Measurements from ENCODE around the gene TRPM8. TPM values are rescaled to one million over a fixed set of nuclear protein-coding genes. Genes with fewer than 3 reads are reported as not detected.

The TRPM8 gene
- total RNA-seq, 4 donors from 2014 or later: not detected

DNA sequence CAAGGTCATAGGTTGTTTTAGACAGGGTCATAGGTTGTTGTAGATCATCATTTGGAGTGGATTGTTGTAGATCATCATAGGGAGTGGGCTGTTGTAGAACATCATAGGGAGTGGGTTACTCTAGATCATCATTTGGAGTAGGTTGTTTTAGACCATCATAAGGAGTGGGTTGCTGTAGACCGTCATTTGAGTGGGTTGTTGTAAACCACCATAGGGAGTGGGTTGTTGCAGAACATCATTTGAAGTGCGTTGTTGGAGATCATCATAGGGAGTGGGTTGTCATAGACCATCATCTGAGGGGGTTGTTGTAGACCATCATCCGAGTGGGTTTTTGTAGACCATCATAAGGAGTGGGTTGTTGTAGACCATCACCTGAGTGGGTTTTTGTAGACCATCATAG, 9.5 kb upstream of the TRPM8 start:
- Histone ChIP-seq H3K4me3 (no peak overlapping the region), H3K36me3 (no peaks in the 10 kb centered on the region), H3K27ac (no peak overlapping the region), H3K9me3 (peaks cover 0 to 10% (median 0%) of the 10 kb centered on the region in 3 donors), H3K4me1 (no peaks in the 10 kb centered on the region), H3K27me3 (peaks cover 27% of the 10 kb centered on the region)
- TF ChIP-seq POLR2A (IDR thresholded peaks at IDR 0.05): no peak
- TF ChIP-seq, protein P1, sequence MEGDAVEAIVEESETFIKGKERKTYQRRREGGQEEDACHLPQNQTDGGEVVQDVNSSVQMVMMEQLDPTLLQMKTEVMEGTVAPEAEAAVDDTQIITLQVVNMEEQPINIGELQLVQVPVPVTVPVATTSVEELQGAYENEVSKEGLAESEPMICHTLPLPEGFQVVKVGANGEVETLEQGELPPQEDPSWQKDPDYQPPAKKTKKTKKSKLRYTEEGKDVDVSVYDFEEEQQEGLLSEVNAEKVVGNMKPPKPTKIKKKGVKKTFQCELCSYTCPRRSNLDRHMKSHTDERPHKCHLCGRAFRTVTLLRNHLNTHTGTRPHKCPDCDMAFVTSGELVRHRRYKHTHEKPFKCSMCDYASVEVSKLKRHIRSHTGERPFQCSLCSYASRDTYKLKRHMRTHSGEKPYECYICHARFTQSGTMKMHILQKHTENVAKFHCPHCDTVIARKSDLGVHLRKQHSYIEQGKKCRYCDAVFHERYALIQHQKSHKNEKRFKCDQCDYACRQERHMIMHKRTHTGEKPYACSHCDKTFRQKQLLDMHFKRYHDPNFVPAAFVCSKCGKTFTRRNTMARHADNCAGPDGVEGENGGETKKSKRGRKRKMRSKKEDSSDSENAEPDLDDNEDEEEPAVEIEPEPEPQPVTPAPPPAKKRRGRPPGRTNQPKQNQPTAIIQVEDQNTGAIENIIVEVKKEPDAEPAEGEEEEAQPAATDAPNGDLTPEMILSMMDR (IDR thresholded peaks at IDR 0.05): no peak
- TF ChIP-seq POLR2AphosphoS5 (IDR thresholded peaks at IDR 0.05): no peak
- no peak for TF ChIP-seq EP300 (IDR thresholded peaks at IDR 0.05)
- WGBS, 2 donors (ENCODE audit: low coverage in 1 of 2): 80 to 86% methylated on average over 1 to 3 of the region's 3 CpGs
- no peak for ATAC-seq

- Histone ChIP-seq H3K36me3 (no peaks in the 10 kb centered on the region), H3K27ac (no peak overlapping the region), H3K4me1 (no peaks in the 10 kb centered on the region), H3K4me3 (no peak overlapping the region), H3K9me3 (peaks cover 0 to 6% (median 0%) of the 10 kb centered on the region in 3 donors), H3K27me3 (peaks cover 35% of the 10 kb centered on the region)
- no peak for ATAC-seq
- 7 to 33% methylated on average over 2 to 9 of the region's 9 CpGs for WGBS, 2 donors (ENCODE audit: low coverage in 1 of 2)
- no peak for TF ChIP-seq POLR2A (IDR thresholded peaks at IDR 0.05)
- no peak for TF ChIP-seq EP300 (IDR thresholded peaks at IDR 0.05)
- TF ChIP-seq, protein P1 (IDR thresholded peaks at IDR 0.05): no peak
- no peak for TF ChIP-seq POLR2AphosphoS5 (IDR thresholded peaks at IDR 0.05)
Observed at GRCh38 chr2:233912691-233913423, 4.3 kb upstream of the TRPM8 start.

- H3K4me3 ChIP-seq: no peak overlapping the region
- H3K9me3 ChIP-seq: peaks cover 0 to 6% (median 0%) of the 10 kb centered on the region in 3 donors
- H3K36me3 ChIP-seq: no peaks in the 10 kb centered on the region
- no peak overlapping the region for H3K27ac ChIP-seq
- no peak for ATAC-seq
- TF ChIP-seq, protein P1 (IDR thresholded peaks at IDR 0.05): no peak
- no peak for TF ChIP-seq POLR2A (IDR thresholded peaks at IDR 0.05)
- TF ChIP-seq POLR2AphosphoS5 (IDR thresholded peaks at IDR 0.05): no peak
- TF ChIP-seq EP300 (IDR thresholded peaks at IDR 0.05): no peak
- H3K27me3 ChIP-seq: peaks cover 47% of the 10 kb centered on the region
- no peaks in the 10 kb centered on the region for H3K4me1 ChIP-seq
- WGBS, 2 donors (ENCODE audit: low coverage in 1 of 2): 14 to 17% methylated on average over 2 of the region's 2 CpGs
Observed at GRCh38 chr2:233915128-233915527, 2.0 kb upstream of the TRPM8 start.

DNA sequence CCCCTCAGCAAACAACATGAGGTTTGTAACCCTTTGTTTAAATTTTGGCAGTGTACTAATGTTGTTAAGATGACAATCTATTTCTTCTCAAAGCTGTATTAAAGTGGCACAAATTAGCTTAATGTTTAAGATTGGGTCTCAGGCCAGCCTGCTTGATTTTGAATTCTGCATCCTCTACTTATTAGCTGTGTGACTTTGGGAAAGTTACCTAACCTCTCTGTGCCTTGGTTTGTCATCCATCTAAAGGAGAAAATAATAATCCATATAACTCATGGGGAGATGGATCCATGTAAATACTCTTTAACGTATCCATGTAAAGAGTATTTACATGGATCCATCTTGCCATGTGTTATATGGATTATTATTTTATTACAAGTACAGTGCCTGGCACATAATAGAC, 2.1 kb downstream of the TRPM8 start:
- H3K27ac ChIP-seq: no peak overlapping the region
- no peak overlapping the region for H3K4me3 ChIP-seq
- TF ChIP-seq EP300 (IDR thresholded peaks at IDR 0.05) (no peak), POLR2AphosphoS5 (IDR thresholded peaks at IDR 0.05) (no peak), POLR2A (IDR thresholded peaks at IDR 0.05) (no peak)
- TF ChIP-seq, protein P1 (IDR thresholded peaks at IDR 0.05): no peak
- ATAC-seq: no peak
- H3K9me3 ChIP-seq: no peaks in the 10 kb centered on the region
- no peaks in the 10 kb centered on the region for H3K36me3 ChIP-seq
- no peaks in the 10 kb centered on the region for H3K4me1 ChIP-seq
- peaks cover 29% of the 10 kb centered on the region for H3K27me3 ChIP-seq
- WGBS, 2 donors (ENCODE audit: low coverage in 1 of 2): 73 to 80% methylated on average over 1 of the region's 1 CpG

DNA sequence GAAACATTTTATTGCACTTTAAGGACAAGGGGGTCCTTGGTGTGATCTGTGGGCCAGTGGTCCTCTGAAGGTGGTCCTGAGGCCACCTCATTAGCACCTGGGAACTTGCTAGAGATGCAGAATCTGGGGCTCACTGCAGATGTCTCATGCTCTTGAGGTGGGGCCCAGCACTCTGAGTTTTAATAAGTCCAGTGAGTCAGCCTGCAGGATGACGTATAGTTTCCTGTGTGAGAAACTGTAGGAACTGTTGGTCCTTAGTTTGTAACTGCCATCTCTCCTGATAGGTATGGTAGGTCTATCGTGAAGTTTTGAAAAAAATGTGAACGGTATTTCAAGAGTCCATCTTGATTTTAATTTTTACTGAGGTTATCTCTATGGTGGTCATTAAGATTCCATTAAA, 2.8 kb downstream of the TRPM8 start:
- no peak for TF ChIP-seq POLR2AphosphoS5 (IDR thresholded peaks at IDR 0.05)
- no peak for TF ChIP-seq EP300 (IDR thresholded peaks at IDR 0.05)
- TF ChIP-seq POLR2A (IDR thresholded peaks at IDR 0.05): no peak
- TF ChIP-seq, protein P1 (IDR thresholded peaks at IDR 0.05): no peak
- no peaks in the 10 kb centered on the region for H3K9me3 ChIP-seq
- peaks cover 23% of the 10 kb centered on the region for H3K27me3 ChIP-seq
- no peak overlapping the region for H3K4me3 ChIP-seq
- WGBS, 2 donors (ENCODE audit: low coverage in 1 of 2): 72 to 87% methylated on average over 3 of the region's 3 CpGs
- H3K27ac ChIP-seq: no peak overlapping the region
- no peak for ATAC-seq
- H3K36me3 ChIP-seq: no peaks in the 10 kb centered on the region
- no peaks in the 10 kb centered on the region for H3K4me1 ChIP-seq
